ENCODE results near the gene ABCC4. TPM values are rescaled to one million over a fixed set of nuclear protein-coding genes. Genes with fewer than 3 reads are reported as not detected.

Gene ABCC4
- total RNA-seq, 1 donor from 2014 or later, result 11.7 TPM

DNA sequence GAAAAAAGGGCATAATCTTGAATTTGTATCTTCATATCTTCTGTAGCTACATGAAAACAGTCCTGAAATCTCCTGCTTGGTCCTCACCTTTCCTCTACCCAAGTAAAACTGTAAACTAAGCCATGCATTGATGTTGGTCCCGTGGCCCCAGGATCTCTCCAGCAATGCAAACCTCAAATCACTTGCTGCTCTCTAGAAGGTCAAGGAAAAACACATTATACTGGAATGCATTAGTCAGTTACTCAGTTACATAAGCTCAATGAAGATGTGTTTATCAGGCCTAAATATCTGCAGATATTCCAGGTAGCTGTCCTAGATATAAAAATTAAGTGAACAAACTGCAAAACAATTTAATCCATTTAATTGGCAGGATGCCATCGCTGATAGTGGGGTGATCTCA, 261.8 kb downstream of the ABCC4 start:
- no peak overlapping the region for H3K4me3 Mint-ChIP-seq
- TF ChIP-seq, protein P1, sequence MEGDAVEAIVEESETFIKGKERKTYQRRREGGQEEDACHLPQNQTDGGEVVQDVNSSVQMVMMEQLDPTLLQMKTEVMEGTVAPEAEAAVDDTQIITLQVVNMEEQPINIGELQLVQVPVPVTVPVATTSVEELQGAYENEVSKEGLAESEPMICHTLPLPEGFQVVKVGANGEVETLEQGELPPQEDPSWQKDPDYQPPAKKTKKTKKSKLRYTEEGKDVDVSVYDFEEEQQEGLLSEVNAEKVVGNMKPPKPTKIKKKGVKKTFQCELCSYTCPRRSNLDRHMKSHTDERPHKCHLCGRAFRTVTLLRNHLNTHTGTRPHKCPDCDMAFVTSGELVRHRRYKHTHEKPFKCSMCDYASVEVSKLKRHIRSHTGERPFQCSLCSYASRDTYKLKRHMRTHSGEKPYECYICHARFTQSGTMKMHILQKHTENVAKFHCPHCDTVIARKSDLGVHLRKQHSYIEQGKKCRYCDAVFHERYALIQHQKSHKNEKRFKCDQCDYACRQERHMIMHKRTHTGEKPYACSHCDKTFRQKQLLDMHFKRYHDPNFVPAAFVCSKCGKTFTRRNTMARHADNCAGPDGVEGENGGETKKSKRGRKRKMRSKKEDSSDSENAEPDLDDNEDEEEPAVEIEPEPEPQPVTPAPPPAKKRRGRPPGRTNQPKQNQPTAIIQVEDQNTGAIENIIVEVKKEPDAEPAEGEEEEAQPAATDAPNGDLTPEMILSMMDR (IDR thresholded peaks at IDR 0.05), result no peak
- ATAC-seq (ENCODE audit: low read depth) (no peak), DNase-seq (no peak)
- H3K4me1 Mint-ChIP-seq, result no peaks in the 10 kb centered on the region
- peaks cover 38% of the 10 kb centered on the region for H3K36me3 Mint-ChIP-seq (ENCODE audit: low read depth)
- intact Hi-C loops (cut with micrococcal nuclease), result no loop called here
- H3K27ac Mint-ChIP-seq, result no peak overlapping the region
- no peaks in the 10 kb centered on the region for H3K9me3 Mint-ChIP-seq
- H3K27me3 Mint-ChIP-seq, result no peaks in the 10 kb centered on the region
- CTCF ChIA-PET, result no interaction called here
- POLR2A ChIA-PET, result no interaction called here

DNA sequence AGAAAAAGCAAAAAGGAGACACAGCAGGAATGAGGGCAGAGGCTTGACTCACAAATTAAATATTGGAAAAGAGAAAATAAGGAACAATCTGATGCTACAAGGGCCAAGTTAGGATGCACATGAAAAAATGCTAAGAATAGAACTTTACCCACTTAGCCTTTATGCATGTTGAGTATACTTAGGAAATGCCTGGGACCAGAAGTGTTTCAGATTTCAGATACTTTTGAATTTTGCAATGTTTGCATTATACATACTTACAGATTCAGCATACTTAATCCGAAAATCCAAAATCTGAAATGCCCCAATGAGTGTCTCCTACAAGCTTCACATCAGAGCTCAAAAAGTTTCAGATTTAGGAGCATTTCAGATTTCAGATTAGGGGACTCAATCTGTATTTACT, 262.3 kb downstream of the ABCC4 start:
- intact Hi-C loops (cut with micrococcal nuclease), result no loop called here
- Mint-ChIP-seq H3K9me3 (no peaks in the 10 kb centered on the region), H3K27me3 (no peaks in the 10 kb centered on the region), H3K4me1 (no peaks in the 10 kb centered on the region), H3K27ac (no peak overlapping the region), H3K36me3 (ENCODE audit: low read depth) (peaks cover 36% of the 10 kb centered on the region), H3K4me3 (no peak overlapping the region)
- DNase-seq, result no peak
- POLR2A ChIA-PET, result no interaction called here
- TF ChIP-seq, protein P1 (IDR thresholded peaks at IDR 0.05), result no peak
- CTCF ChIA-PET, result no interaction called here
- no peak for ATAC-seq (ENCODE audit: low read depth)

DNA sequence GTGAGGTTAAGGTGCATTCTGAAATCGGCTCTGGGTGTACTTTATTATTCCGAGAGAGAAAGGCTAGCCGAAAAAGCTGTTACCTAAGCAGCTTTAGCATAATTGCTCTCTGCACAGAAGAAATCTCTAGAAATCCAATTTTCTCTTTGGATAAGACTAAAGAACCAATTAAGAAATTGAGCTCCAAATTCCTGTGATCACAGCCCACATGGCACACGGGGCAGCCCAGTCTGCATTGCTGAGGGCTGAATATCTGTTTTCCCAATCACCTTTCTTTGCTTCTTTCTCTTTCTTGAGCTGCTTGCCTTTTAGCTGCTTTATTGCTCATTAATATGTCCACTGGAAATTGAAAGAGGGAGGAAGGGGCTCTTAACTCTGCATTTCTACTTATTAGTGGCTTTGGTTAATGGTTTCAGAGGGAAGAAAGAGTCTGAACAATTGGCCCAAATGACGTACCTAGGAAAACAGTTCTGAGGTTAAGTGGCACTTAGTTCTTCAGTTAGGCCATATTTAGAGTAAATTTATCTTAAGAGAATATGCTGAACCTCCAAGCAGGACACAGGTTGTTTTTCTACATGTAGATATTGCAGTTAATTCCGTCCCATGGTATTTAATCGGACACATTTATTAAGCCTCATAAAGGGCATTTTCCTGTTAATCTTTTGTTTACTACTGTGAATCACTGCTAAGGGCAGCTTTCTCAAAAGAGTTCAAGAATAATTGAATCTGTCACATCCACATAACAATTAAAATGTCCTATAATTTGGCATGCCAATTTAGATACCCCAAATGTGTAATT, 265.7 kb downstream of the ABCC4 start:
- ATAC-seq (ENCODE audit: low read depth), result no peak
- intact Hi-C loops (cut with micrococcal nuclease), result no loop called here
- Mint-ChIP-seq H3K27me3 (no peaks in the 10 kb centered on the region), H3K9me3 (no peaks in the 10 kb centered on the region), H3K36me3 (ENCODE audit: low read depth) (peaks cover 28% of the 10 kb centered on the region), H3K4me3 (no peak overlapping the region), H3K4me1 (no peaks in the 10 kb centered on the region), H3K27ac (no peak overlapping the region)
- no peak for DNase-seq
- TF ChIP-seq, protein P1 (IDR thresholded peaks at IDR 0.05), result no peak
- ChIA-PET CTCF (interaction anchor here (0.6 kb wide), 1 partner anchor 590 kb away, joined by 3 read pairs; no protein-coding TSS in a partner anchor), POLR2A (no interaction called here)

DNA sequence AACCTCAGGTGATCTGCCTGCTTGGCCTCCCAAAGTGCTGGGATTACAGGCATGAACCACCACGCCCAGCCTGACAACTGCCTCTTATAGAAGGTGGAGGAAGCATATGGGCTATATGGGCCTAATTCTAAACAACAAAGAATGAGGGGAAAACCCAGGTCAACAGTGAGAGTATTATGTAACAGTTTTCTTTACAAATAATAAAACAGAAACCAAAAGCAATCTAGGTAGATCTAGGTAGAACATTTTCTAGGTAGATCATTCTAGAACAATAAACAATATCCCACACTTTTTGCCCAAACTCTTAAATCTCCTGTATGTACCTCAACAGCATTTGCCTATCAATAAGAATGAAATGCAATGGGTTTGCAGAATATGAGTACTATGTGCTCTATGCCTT, 267.4 kb downstream of the ABCC4 start:
- no peak for DNase-seq
- intact Hi-C loops (cut with micrococcal nuclease), result no loop called here
- H3K36me3 Mint-ChIP-seq (ENCODE audit: low read depth), result peaks cover 25% of the 10 kb centered on the region
- no peaks in the 10 kb centered on the region for H3K4me1 Mint-ChIP-seq
- no peaks in the 10 kb centered on the region for H3K9me3 Mint-ChIP-seq
- no peak overlapping the region for H3K27ac Mint-ChIP-seq
- H3K4me3 Mint-ChIP-seq, result no peak overlapping the region
- TF ChIP-seq, protein P1 (IDR thresholded peaks at IDR 0.05), result no peak
- CTCF ChIA-PET, result no interaction called here
- ATAC-seq (ENCODE audit: low read depth), result no peak
- H3K27me3 Mint-ChIP-seq, result no peaks in the 10 kb centered on the region
- POLR2A ChIA-PET, result no interaction called here

DNA sequence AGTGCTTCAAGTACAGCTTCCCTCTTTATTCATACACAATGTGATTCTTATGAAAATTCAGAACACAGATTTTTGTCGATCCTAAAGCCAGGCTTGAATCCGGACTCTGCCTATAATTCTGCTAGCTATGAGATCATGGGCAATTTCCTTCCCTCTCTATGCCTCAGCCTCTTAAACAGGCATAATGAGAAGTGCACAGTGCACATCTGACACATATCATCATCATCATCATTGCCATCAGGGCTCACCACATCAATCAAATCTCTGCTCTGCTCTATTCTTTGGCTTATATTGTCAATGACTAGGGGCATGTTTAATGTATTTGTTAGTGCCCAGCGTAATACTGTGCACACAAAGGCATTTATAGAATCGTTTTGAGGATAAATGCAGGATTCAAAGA, 269.1 kb downstream of the ABCC4 start:
- no peak for DNase-seq
- Mint-ChIP-seq H3K9me3 (peaks cover 5% of the 10 kb centered on the region), H3K4me1 (no peaks in the 10 kb centered on the region), H3K36me3 (ENCODE audit: low read depth) (peaks cover 17% of the 10 kb centered on the region), H3K27ac (no peak overlapping the region), H3K4me3 (no peak overlapping the region), H3K27me3 (no peaks in the 10 kb centered on the region)
- intact Hi-C loops (cut with micrococcal nuclease), result no loop called here
- ChIA-PET POLR2A (no interaction called here), CTCF (no interaction called here)
- ATAC-seq (ENCODE audit: low read depth), result no peak
- TF ChIP-seq, protein P1 (IDR thresholded peaks at IDR 0.05), result no peak
